ENCODE measurements around the gene NTN4. TPM values are rescaled to one million over a fixed set of nuclear protein-coding genes. Genes with fewer than 3 reads are reported as not detected.

NTN4 gene
- total RNA-seq, 1 experiment from 2014 or later = 9.6 TPM

DNA sequence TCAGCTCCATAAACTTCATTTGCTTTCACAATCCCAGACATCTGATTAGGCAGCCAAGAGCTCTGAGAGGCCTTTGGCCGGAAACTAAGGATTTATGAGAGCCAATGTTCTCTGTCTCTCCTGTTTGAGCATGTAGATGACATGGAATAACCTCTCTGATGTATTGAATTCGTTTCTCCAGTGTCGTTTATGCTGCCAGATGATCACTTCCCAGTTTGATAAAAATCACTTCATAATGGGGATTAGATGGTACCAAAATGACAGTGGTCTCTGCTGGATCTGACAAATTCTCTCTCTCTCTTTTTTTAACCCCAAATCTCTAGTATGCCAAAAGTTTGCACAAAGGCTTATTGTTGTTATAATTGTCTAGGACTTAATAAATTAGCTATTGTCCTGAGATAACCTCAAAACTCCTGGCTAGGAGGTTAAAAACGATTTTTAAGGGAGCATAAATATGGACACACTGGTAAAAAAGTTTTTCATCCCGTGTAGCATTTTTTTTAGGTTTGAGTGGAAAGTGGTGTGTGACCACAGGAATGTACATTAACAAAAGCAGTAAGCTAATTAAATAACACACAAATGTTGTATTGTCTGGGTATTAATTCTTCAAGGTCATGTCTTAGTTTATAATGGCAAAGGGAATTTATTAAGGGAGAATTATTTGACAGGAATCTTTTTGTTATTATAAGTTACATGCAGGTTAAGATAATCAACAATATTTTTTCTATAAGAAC, 156.7 kb downstream of the NTN4 start:
- Histone ChIP-seq H3K27me3 (replicated peaks; ENCODE audit: insufficient read depth, low read depth, low read length, poor library complexity) (no peaks in the 10 kb centered on the region), H3K36me3 (ENCODE audit: insufficient read depth, low read length, poor library complexity, severe bottlenecking) (no peaks in the 10 kb centered on the region), H3K4me1 (ENCODE audit: insufficient read depth, low read length, poor library complexity, severe bottlenecking) (peaks cover 17% of the 10 kb centered on the region), H3K4me3 (ENCODE audit: low read depth, low read length, poor library complexity, severe bottlenecking) (no peak overlapping the region), H3K27ac (ENCODE audit: low read depth, low read length, poor library complexity, severe bottlenecking) (peak overlapping the region; percentile 53), H3K9me3 (ENCODE audit: low read depth, low read length, poor library complexity, severe bottlenecking) (no peaks in the 10 kb centered on the region)
- BruUV-seq (replicated peaks) = no TSS peak
- ChIA-PET POLR2A (ENCODE audit: low non-redundant PET) (no interaction called here), CTCF (interaction anchor here (0.6 kb wide), 1 partner anchor 46 kb away, joined by 3 read pairs; no protein-coding TSS in a partner anchor)
- peak; percentile 78 for DNase-seq (ENCODE audit: low spot score)
- TF ChIP-seq, protein P1, sequence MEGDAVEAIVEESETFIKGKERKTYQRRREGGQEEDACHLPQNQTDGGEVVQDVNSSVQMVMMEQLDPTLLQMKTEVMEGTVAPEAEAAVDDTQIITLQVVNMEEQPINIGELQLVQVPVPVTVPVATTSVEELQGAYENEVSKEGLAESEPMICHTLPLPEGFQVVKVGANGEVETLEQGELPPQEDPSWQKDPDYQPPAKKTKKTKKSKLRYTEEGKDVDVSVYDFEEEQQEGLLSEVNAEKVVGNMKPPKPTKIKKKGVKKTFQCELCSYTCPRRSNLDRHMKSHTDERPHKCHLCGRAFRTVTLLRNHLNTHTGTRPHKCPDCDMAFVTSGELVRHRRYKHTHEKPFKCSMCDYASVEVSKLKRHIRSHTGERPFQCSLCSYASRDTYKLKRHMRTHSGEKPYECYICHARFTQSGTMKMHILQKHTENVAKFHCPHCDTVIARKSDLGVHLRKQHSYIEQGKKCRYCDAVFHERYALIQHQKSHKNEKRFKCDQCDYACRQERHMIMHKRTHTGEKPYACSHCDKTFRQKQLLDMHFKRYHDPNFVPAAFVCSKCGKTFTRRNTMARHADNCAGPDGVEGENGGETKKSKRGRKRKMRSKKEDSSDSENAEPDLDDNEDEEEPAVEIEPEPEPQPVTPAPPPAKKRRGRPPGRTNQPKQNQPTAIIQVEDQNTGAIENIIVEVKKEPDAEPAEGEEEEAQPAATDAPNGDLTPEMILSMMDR (conservative IDR thresholded peaks at IDR 0.05; ENCODE audit: low read depth, low read length) = no peak
- TF ChIP-seq EZH2 (IDR thresholded peaks at IDR 0.05; ENCODE audit: borderline replicate concordance, low read depth, low read length, poor library complexity, severe bottlenecking) = no peak
- intact Hi-C loops (cut with micrococcal nuclease; ENCODE audit: unreplicated experiment) = no loop called here

GRCh38 chr12:95633049-95633731, 157.4 kb downstream of the NTN4 start:
- Histone ChIP-seq H3K36me3 (ENCODE audit: insufficient read depth, low read length, poor library complexity, severe bottlenecking) (no peaks in the 10 kb centered on the region), H3K9me3 (ENCODE audit: low read depth, low read length, poor library complexity, severe bottlenecking) (no peaks in the 10 kb centered on the region), H3K4me1 (ENCODE audit: insufficient read depth, low read length, poor library complexity, severe bottlenecking) (peaks cover 17% of the 10 kb centered on the region), H3K27me3 (replicated peaks; ENCODE audit: insufficient read depth, low read depth, low read length, poor library complexity) (no peaks in the 10 kb centered on the region), H3K4me3 (ENCODE audit: low read depth, low read length, poor library complexity, severe bottlenecking) (no peak overlapping the region), H3K27ac (ENCODE audit: low read depth, low read length, poor library complexity, severe bottlenecking) (peak overlapping the region; percentile 49)
- intact Hi-C loops (cut with micrococcal nuclease; ENCODE audit: unreplicated experiment) = no loop called here
- DNase-seq (ENCODE audit: low spot score) = peak; percentile 58
- POLR2A ChIA-PET (ENCODE audit: low non-redundant PET) = no interaction called here
- BruUV-seq (replicated peaks) = no TSS peak
- CTCF ChIA-PET = interaction anchor here (0.6 kb wide), 1 partner anchor 46 kb away, joined by 3 read pairs; no protein-coding TSS in a partner anchor
- no peak for TF ChIP-seq EZH2 (IDR thresholded peaks at IDR 0.05; ENCODE audit: borderline replicate concordance, low read depth, low read length, poor library complexity, severe bottlenecking)
- TF ChIP-seq, protein P1 (conservative IDR thresholded peaks at IDR 0.05; ENCODE audit: low read depth, low read length) = no peak

- TF ChIP-seq EZH2 (IDR thresholded peaks at IDR 0.05; ENCODE audit: borderline replicate concordance, low read depth, low read length, poor library complexity, severe bottlenecking) = no peak
- TF ChIP-seq, protein P1 (conservative IDR thresholded peaks at IDR 0.05; ENCODE audit: low read depth, low read length) = no peak
- Histone ChIP-seq H3K9me3 (ENCODE audit: low read depth, low read length, poor library complexity, severe bottlenecking) (no peaks in the 10 kb centered on the region), H3K4me1 (ENCODE audit: insufficient read depth, low read length, poor library complexity, severe bottlenecking) (peaks cover 17% of the 10 kb centered on the region), H3K27me3 (replicated peaks; ENCODE audit: insufficient read depth, low read depth, low read length, poor library complexity) (no peaks in the 10 kb centered on the region), H3K27ac (ENCODE audit: low read depth, low read length, poor library complexity, severe bottlenecking) (no peak overlapping the region), H3K36me3 (ENCODE audit: insufficient read depth, low read length, poor library complexity, severe bottlenecking) (no peaks in the 10 kb centered on the region), H3K4me3 (ENCODE audit: low read depth, low read length, poor library complexity, severe bottlenecking) (no peak overlapping the region)
- BruUV-seq (replicated peaks) = no TSS peak
- intact Hi-C loops (cut with micrococcal nuclease; ENCODE audit: unreplicated experiment) = no loop called here
- POLR2A ChIA-PET (ENCODE audit: low non-redundant PET) = no interaction called here
- DNase-seq (ENCODE audit: low spot score) = no peak
- CTCF ChIA-PET = interaction anchor here (0.5 kb wide), 1 partner anchor 197 kb away, joined by 3 read pairs; no protein-coding TSS in a partner anchor
Observed at GRCh38 chr12:95630496-95630895, 160.1 kb downstream of the NTN4 start.
